CD4-positive, alpha-beta T cell treated with Interleukin-1 beta for 1 hour (primary cell): ENCODE data around the gene PGRMC1.
"Not testable (repeated sequence)": the region's sequence is repeated elsewhere in the genome, so short reads cannot be mapped to it uniquely, and the experiment has no call there.

Source experiments
- DNase-seq, 2 donors: peaks; one replicate each; pipeline ENCODE4 v3.0.0-alpha.2; 2020 to 2022

PGRMC1 gene

GRCh38 chrX:119235872-119236622 lies at the start of gene PGRMC1:
PGRMC1 (plus strand) TSS chrX:119236285; CDS start chrX:119236364, 79 bp downstream.
- peak; percentile 83 for DNase-seq

- no peak for DNase-seq
These were observed 49.3 kb upstream of the PGRMC1 start for GRCh38 chrX:119186763-119187162.

GRCh38 chrX:119187298-119187697 lies 48.8 kb upstream of the PGRMC1 start:
- no peak for DNase-seq

- DNase-seq = no peak
These were observed 47.0 kb upstream of the PGRMC1 start for GRCh38 chrX:119189115-119189514.

GRCh38 chrX:119189595-119189994 lies 46.5 kb upstream of the PGRMC1 start:
- DNase-seq = no peak

- no peak for DNase-seq
These were observed 45.9 kb upstream of the PGRMC1 start for GRCh38 chrX:119190091-119190681.

- no peak for DNase-seq
These were observed 45.3 kb upstream of the PGRMC1 start for GRCh38 chrX:119190831-119191230.

GRCh38 chrX:119194621-119195020 lies 41.5 kb upstream of the PGRMC1 start:
- DNase-seq = no peak

- DNase-seq = no peak
These were observed 34.5 kb upstream of the PGRMC1 start for GRCh38 chrX:119201570-119201969.

- no peak for DNase-seq
These were observed 29.9 kb upstream of the PGRMC1 start for GRCh38 chrX:119206203-119206602.

GRCh38 chrX:119207483-119207882 lies 28.6 kb upstream of the PGRMC1 start:
- DNase-seq = not testable (repeated sequence)

GRCh38 chrX:119208401-119209057 lies 27.6 kb upstream of the PGRMC1 start:
- no peak for DNase-seq

GRCh38 chrX:119210931-119211648 lies 25.0 kb upstream of the PGRMC1 start:
- not testable (repeated sequence) for DNase-seq

- no peak for DNase-seq
These were observed 24.5 kb upstream of the PGRMC1 start for GRCh38 chrX:119211649-119212014.

GRCh38 chrX:119218198-119218597 lies 17.9 kb upstream of the PGRMC1 start:
- DNase-seq = no peak

GRCh38 chrX:119222932-119223331 lies 13.2 kb upstream of the PGRMC1 start:
- DNase-seq = no peak

- no peak for DNase-seq
These were observed 12.3 kb upstream of the PGRMC1 start for GRCh38 chrX:119223783-119224182.

- DNase-seq = no peak
These were observed 9.6 kb upstream of the PGRMC1 start for GRCh38 chrX:119226446-119226845.

- no peak for DNase-seq
These were observed 7.4 kb upstream of the PGRMC1 start for GRCh38 chrX:119228512-119229252.

- no peak for DNase-seq
These were observed 6.9 kb upstream of the PGRMC1 start for GRCh38 chrX:119229253-119229615.

- DNase-seq = no peak
These were observed 5.2 kb upstream of the PGRMC1 start for GRCh38 chrX:119230850-119231249.

GRCh38 chrX:119231936-119232445 lies 4.1 kb upstream of the PGRMC1 start:
- no peak for DNase-seq
